Measurements from ENCODE around the gene TREH. TPM values are rescaled to one million over a fixed set of nuclear protein-coding genes. Genes with fewer than 3 reads are reported as not detected.
"Not testable (repeated sequence)": the region's sequence is repeated elsewhere in the genome, so short reads cannot be mapped to it uniquely, and the experiment has no call there.

TREH gene
- total RNA-seq, 1 donor from 2014 or later: not detected

DNA sequence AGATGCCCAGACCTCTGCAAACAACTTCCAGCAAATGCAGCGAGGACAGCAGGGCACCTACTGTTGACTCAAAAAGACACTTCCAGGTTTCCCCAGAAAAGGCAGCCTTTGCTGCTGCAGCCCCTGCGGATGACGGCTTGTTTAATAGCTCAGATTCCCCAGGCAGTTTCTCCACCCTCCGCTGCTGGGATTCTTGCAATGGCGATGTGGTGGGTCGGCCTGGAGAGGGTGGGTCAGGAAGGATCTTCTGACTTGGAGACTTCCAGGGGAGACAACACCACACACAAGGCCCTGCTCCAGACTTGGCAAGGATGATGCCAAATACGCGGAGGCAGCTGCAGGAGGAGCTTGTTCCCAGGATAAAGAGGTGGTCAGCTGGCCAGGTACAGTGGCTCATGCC lies 17.9 kb upstream of the TREH start:
- no peak for DNase-seq (ENCODE audit: low spot score)

DNA sequence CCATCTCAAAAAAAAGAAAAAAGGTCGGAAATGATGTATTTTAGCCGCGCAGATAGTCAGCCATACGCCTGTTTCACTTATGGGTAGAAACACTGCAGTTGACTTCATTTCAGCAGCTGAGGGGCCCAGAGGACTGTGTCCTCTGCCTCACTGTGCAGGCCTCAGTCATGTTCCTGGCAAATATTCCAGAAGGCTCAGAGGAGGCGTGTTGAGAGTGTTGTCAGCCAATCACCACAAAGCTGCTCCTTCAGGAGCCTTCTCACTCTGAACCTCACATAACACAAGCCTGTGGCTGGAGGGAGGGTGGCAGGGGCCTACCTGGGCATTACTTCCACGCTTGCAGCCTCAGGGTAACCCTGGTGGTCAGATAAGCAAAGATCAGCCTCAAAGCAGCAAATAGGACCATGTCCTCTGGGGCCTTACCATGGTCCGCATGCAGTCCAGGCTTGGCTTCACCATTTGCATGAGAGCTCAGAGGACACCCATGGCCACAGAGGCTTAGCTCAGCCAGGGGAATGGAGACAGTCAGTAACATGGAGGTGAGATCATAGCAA lies 17.3 kb upstream of the TREH start:
- DNase-seq (ENCODE audit: low spot score): peak; percentile 78

GRCh38 chr11:118694771-118695170 lies 15.3 kb upstream of the TREH start:
- DNase-seq (ENCODE audit: low spot score): no peak

DNA sequence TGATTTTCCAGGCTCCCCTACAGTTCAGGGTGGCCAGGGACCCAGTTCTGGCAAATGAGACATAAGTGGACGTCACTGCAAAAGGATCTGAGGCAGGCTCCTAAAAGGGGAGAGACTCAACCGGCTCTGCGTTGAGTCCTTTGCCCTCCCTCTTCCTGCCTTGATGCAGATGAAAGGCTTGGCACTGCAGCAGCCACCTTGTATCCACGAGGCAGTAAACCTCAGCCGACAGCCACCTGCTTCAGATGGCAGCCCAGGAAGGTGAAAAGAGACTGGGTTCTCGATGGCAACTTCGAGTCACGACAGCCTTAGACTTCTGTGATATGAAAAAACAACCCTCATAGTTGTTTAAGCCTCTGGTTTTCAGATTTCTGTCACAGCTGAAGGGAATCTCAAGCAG lies 14.7 kb upstream of the TREH start:
- DNase-seq (ENCODE audit: low spot score): no peak

DNA sequence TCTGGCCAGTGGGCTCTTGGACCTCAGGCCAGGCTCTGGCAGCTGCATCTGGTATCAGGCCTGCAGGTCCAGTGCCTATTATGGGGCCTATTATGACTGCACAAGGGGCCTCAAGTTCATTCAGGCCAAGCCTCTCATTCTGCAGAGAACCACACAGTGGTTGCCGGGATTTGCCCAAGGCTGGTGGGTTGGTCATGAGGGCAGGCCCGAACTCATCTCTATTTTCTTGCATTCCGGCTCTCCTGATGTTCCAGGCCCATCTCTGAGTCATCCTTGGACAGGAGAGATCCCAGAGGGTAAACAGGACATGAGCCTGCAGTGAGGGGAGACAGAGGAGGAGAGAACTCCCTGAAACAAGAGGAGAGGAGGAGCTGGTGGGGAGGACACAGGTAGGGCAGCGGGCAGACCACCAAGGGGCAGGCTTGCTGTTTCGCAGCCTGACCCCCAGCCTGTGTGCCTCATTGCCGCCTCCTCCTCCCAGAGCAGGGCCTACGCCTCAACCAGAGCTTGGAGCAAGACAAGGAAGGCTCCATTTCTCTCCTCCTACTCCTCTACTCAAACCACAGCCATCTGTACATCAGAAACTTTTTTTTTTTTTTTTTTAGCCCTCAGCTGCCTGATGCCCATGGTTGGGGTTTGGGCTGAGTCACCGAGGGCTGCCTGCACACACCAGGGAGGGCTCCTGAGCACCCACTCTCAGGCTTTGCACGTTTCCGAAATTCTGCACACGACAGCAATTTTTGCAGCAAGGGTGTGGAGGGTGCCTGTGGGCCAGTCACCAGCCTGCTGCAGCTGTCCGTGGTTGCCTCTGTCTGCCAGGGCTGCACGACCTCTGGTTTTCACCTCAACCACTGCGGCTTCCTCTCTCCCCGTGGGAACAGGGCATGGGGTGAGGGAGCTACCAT lies 12.7 kb upstream of the TREH start:
- peak; percentile 60 for DNase-seq (ENCODE audit: low spot score)

DNA sequence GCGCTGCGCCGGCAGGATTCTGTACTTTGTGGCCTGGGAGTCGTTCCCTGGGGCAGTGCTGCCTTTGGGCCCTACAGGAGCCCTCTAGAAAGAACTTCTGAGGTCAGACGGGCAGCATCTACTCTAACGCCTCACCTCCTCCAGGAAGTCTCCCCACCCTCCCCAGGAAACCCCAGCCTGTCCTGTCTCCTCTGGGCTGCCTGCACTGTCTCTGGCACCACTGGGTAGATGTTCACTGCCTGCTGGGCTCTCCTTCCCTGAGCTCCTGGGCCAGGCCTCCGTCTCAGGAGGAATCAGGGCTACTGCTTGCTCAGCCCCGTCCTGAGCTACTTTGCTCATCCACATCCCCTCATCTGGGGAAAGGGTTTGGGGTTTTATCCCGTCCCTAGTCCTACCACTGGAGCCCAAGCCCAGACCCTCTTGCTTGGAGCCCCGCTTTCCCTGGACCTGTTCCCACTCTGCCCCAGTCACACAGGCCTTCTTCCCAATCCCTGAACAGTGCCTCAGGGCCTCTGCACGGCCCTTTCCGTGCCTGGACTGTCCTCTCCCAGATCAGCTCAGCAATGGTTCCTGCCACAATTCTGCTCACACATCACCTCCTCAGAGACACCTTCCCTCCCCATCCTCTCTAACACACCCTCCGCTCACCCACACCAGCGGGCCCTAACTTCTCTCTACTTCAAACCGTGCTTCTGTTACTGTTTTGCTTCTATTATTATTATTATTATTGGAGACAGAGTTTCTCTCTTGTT lies 11.3 kb upstream of the TREH start:
- DNase-seq (ENCODE audit: low spot score): no peak

- peak; percentile 90 for DNase-seq (ENCODE audit: low spot score)
These were observed 10.6 kb upstream of the TREH start for GRCh38 chr11:118689852-118690552.

DNA sequence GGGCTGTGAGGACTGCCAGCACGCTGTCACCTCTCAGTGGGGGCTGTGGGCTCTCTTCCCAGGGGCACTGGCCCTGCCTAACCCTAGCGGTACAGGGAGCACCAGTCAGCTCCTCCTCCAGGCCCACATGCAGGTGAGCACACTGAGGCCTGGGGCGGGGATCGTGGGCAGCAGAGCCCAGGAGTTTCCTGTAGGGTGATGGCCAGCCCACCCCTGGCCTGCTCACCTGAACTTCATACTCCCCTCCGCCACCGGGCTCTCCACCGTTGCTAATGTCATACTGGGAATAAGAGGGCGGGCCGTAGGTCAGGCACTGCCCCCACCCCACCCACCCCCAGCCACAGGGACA lies 10.0 kb upstream of the TREH start:
- no peak for DNase-seq (ENCODE audit: low spot score)

GRCh38 chr11:118688851-118689502 lies 9.5 kb upstream of the TREH start:
- no peak for DNase-seq (ENCODE audit: low spot score)

- DNase-seq (ENCODE audit: low spot score): not testable (repeated sequence)
These were observed 8.9 kb upstream of the TREH start for GRCh38 chr11:118688339-118688738.

- no peak for DNase-seq (ENCODE audit: low spot score)
These were observed 8.5 kb upstream of the TREH start for GRCh38 chr11:118687906-118688305.

DNA sequence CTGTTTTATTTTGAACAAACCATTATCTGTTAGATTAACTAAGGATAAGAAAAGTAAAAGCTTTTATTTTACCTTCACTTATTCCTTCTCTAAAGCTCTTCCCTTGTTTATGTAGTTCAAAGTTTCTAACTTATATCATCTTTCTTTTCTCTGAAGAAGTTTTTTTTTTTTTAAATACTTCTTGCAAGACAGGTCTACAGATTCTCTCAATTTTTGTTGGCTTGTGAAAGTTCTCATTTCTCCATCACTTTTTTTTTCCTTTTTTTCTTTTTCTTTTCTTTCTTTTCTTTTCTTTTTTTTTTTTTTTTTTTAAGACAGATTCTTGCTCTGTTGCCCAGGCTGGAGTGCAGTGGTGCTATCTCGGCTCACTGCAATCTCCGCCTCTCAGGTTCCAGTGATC lies 4.7 kb upstream of the TREH start:
- no peak for DNase-seq (ENCODE audit: low spot score)

- DNase-seq (ENCODE audit: low spot score): not testable (repeated sequence)
These were observed 3.5 kb upstream of the TREH start for GRCh38 chr11:118682939-118683338.

GRCh38 chr11:118682372-118682771 lies 2.9 kb upstream of the TREH start:
- DNase-seq (ENCODE audit: low spot score): no peak

GRCh38 chr11:118678908-118679307 lies 542 bp downstream of the TREH start:
- DNase-seq (ENCODE audit: low spot score): not testable (repeated sequence)

GRCh38 chr11:118677977-118678376 lies 1.5 kb downstream of the TREH start:
- DNase-seq (ENCODE audit: low spot score): no peak

DNA sequence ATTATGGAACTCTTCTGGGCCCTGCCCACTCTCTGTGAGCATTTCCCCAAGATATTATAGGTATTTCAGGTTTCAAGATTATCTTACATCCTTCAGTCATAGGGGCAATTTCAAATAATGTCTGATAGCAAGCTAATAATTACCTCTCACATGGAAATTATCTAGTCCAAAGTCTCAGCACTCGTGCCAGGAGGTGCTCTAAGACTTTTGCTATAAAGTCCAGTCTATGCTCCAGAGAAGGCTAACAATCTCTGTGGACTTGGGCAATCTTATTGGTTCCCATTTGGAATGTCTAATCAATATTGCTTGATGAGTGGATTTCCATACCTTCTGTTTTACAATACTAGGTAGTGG lies 5.4 kb downstream of the TREH start:
- DNase-seq (ENCODE audit: low spot score): no peak

GRCh38 chr11:118673361-118674081 lies 5.9 kb downstream of the TREH start:
- DNase-seq (ENCODE audit: low spot score): no peak

DNA sequence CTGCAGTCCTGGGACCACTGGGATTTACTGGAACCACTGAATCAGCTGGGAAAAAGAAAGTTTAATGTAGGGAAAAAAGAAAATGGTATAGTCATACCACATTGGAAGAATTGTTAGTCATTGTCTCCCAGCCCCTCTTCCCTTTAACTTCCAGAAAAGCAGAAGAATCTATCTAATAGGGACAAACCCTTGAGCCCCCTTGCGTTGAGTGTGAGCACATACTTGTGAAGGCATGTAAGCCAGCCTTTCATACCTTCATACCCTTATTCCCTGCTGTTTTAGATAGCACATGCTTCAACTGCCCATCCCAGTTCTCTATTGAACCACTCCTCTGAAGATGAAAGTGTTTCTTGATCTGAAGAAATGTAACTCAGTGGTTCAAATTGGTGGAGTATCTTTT lies 6.6 kb downstream of the TREH start:
- no peak for DNase-seq (ENCODE audit: low spot score)

DNA sequence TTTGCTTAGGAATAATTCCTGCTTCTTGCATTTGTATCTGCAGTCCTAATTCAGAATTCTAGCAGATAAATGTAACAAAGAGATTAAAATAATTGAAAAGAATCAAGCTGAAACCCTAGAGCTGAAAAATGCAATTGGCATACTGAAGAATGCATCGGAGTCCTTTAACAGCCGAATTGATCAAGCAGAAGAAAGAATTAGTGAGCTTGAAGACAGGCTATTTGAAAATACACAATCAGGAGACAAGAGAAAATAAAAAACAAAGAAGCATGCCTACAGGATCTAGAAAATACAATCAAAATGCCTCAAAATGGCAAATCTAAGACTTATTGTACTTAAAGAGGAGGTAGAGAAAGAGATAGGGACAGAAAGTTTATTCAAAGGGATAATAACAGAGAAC lies 8.2 kb downstream of the TREH start:
- no peak for DNase-seq (ENCODE audit: low spot score)

GRCh38 chr11:118670063-118670462 lies 9.4 kb downstream of the TREH start:
- no peak for DNase-seq (ENCODE audit: low spot score)

Measured in umbilical cord (tissue), 2 donors.